Renal pelvis (tissue), 4 donors: ENCODE results near the gene SDK2. TPM values are rescaled to one million over a fixed set of nuclear protein-coding genes. Genes with fewer than 3 reads are reported as not detected.

Experiments used
- DNase-seq: peaks from one replicate; pipeline ENCODE4 v3.0.0-alpha.2; 2013
- polyA plus RNA-seq, 3 donors: library from polyadenylated mRNA; unstranded; fragments of 120-200 nt; gene quantifications; one replicate each; pipeline ENCODE4 v1.2.1, GENCODE V29; 2013; ENCODE audit not compliant: insufficient read length in 3 of 3

The SDK2 gene
- polyA plus RNA-seq, 3 donors = 7.2 to 10.0 (median 9.9) TPM

DNA sequence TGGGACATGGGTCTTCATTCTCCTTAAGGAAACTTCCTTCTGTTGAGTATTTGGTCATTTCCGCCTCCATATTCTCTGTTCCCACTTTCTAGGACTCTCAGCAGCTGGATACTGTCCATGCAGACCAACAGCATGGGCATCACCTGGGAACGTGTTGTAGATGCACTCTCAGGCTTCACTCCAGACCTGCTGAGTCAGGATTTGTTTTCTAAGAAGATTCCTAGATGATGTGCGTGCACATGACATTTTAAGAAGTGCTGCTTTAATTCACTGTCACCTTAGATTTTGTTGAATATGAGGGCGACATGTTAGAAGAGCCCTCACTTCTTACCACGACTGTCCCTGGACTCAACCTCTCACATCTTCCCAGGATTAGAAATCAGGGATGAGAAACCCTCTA, 10.0 kb upstream of the SDK2 start:
- no peak for DNase-seq

DNA sequence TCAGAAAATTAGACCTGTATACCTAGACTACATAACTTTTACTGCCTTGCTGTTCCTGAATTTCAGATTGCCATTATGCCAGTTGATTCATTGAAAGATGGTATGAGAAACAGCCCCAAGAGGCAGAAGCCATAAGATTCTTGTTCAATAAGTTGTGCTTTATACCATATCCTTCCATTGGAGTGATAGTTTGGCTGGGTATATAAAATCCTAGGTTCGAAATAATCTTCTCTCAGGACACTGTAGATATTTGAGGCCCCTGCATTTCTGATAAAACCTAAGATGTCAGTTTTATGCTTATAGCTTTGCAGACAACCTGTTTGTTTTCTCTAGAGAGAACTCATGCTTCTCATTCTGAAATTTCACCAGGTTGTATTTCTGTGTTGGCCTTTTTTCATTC, 9.6 kb upstream of the SDK2 start:
- no peak for DNase-seq

DNA sequence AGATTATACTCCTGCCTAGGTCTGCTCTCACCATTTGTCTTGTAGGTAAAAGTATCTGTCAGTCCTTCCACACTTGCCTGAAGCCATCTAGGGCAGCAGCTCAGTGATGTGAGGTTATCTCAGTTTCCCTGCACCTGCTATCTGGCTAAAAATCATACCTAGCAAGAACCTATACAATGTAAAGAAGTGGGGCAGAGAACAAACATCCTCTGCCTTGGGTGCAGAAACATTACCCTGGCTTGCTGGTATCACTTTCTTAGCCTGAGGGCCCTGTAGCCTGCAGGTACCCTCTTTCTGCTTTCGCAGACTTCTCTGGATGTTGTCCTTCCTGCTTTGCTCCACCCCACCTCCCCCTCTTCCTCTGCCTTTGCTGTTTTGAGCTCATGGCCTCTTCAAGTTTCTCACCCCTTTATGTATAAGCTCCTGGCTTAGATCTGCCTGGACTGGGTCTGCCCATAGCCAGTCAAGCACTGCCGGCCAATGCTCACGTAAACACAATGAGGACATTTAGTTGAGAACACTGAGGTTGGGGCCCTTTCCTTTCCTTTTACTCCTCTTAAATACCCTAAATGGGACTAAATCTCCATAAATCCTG, 8.7 kb upstream of the SDK2 start:
- no peak for DNase-seq

DNA sequence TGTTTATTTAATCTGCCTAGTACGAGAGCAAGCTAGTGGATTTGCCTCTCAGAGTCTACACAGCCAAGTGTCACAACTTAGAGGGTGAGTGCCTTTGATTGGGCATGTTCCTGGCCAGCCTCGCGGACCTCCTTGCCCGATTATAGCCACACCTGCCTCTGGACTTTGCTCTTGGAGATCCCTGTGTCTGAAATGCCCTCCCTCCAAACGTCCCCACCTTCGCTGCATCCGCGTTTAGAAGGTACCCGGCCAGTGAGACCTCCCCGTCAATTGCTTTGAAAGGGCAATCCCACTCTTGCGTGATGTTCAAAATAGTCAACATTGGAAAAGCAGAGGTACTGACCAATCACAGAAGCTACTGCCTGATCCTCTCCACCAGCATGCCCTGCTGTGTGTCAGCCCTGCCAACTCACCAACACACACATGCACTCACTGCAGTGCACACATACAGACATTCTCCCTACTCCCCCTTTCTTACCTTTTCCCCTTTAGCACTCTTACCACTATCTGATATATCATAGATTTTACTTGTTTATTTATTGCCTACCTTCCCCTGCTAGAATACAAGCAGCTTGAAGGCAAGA, 6.5 kb upstream of the SDK2 start:
- DNase-seq = no peak

- no peak for DNase-seq
Observed at GRCh38 chr17:73650140-73650539, 5.9 kb upstream of the SDK2 start.

DNA sequence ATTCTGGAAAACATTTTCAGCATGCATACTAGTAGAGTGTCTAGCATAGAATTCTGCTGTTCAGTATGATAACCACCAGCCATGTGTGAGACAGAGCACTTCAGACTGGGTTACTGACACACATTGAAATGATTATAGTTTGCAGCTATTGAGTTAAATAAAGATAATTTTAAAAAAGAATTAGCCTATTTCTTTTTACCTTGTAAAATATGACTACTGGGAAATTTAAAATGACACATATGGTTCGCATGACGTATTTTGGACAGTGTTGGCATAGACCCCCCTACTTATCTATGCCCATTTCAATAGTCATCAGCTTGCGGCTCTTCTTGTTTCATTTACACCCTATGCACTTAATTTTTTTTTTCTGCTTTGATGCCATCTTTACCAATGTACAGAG, 4.7 kb upstream of the SDK2 start:
- DNase-seq = no peak

DNA sequence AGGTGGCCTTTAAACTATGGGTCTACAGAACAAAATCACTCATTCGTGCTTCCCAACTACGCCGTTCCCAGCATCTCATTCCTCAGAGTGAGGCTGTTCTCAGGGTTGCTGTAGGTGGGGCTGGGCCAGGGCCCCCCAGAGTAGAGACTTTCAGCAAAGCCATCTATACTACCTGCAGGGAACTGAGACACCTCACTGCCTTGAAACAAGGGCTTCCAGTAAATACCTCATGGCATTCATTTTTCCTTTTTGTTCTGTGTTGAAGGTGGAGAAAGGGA, 4.2 kb upstream of the SDK2 start:
- DNase-seq = no peak

DNA sequence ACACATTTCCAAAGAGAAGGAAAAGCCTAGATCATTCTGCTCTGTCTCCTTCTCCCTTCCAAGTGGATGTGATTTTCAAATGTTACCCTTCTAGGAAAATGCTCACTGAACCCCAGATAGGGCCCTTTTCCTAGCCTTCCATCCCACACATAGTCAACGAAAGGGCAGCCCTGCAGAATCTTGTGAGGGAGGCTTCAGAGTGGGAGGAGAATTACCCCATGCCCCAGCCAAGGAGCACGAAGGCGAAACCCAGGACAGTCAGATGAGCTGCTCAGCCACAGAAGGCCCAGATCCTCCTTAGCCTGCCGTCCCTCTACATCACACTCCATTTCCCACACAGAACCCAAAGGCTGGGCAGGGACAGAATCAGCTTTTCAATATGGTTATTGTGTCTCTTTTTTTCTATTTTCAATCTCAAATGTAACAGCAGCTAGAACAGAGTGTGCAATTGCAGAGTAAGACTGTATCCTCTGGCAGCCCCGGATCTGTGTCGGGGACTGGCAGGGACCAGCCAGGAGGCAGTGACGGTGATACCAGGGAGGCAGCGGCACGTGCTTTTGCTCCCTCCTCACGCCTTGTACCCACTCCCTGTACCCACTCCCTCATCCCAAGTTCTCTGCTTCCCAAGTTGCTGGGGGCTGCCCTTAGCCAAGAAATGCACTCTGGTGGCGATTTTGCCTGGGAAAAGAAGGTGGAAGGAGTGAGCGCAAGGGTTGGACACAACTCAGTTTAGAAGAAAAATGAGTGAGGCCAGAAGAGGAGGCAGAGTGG, 3.7 kb upstream of the SDK2 start:
- DNase-seq = no peak

GRCh38 chr17:73647301-73647695, 3.1 kb upstream of the SDK2 start:
- DNase-seq = no peak

- DNase-seq = peak; percentile 41
Observed at GRCh38 chr17:73646409-73647300, 2.4 kb upstream of the SDK2 start.

- DNase-seq = peak; percentile 86
Observed at GRCh38 chr17:73645050-73645871, 1.0 kb upstream of the SDK2 start.

DNA sequence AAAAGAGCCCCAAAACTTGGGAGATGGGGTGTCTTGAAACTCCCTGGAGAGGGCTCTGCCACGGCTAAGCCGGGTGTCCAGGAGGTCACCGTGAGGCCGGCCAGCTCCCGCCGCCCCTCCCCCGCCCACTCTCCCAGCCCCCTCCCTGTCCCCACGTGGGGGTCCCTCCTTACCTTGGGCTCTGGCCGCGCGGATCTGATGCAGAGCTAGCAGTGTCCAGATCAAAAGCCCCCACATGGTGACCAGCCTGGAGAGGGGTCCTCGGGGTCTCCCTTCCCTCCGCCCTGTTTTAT, 447 bp downstream of the SDK2 start:
- no peak for DNase-seq

- DNase-seq = peak; percentile 54
Observed at GRCh38 chr17:73643001-73643851, 1.0 kb downstream of the SDK2 start.

DNA sequence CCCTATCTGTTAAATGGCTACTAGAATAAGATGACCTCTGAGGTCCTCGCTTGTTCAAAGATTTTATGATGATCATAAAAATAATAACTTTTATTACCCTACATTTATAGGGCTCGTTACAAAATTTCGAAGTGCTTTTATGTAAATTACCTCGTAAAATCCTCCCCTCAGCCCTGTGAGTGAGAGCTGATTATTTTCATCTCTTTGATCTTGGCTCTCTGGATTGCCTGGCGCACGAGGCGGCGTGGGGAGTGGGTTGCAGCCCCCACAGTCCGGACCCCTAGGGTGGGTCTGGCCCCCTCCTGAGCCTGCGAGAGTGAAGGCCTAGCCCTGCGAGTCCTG, 1.6 kb downstream of the SDK2 start:
- DNase-seq = no peak

DNA sequence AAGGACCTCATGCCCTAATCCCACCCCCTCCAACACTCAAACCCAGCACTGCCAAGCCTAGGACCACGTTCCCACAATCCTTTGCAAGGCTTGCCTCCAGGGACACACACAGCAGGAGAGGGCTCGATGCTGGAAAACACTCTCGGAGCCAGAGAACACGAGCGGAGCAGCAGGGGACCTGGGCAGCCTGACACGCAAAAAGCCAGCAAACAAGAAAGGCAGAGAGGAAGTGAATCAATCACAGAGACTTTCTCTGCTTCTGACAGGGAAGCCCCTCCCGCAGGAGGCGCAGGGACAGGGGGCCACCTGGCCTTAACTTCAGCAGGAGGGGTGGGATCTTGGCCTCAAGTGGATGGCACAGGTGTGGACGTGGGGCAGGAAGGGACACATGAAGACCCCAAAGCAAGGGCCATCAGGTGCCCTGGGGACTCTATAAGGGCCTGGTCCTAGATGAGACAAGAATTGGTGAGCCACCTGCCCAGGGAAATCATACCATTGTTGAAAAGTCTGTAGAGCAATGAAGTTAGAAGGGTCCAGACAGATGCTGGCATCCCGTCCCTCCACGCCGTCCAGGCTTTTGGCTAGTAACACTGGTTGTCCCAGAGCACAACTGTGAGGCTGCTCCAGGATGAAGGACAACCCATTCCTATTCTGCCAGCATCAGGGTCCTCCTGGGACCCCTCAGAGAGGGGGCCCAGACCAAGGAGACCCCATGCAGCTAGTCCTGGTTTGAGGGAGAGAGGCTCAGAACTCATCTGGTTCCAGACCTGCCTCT, 2.2 kb downstream of the SDK2 start:
- DNase-seq = no peak

DNA sequence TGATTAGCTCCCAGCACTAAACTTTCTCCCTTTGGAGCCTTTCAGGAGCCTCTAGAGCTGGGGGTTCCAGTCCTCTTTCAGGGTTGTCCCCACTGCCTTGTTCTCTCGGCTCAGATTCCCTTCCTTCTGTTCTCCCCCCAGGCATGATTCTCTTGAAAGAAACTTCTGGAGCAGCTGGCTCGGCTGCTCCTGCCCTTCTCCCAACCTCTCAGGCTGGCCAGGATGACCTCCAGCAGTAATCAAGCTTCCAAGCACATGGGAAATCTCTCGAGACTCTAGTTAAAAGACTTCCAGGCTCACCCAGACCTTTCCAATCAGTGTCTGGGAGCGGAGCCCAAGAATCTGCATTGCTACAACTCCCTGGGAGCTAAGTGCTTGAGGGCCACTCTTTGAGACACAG, 3.6 kb downstream of the SDK2 start:
- no peak for DNase-seq

GRCh38 chr17:73639932-73640331, 4.3 kb downstream of the SDK2 start:
- DNase-seq = no peak

GRCh38 chr17:73639322-73639721, 4.9 kb downstream of the SDK2 start:
- no peak for DNase-seq

DNA sequence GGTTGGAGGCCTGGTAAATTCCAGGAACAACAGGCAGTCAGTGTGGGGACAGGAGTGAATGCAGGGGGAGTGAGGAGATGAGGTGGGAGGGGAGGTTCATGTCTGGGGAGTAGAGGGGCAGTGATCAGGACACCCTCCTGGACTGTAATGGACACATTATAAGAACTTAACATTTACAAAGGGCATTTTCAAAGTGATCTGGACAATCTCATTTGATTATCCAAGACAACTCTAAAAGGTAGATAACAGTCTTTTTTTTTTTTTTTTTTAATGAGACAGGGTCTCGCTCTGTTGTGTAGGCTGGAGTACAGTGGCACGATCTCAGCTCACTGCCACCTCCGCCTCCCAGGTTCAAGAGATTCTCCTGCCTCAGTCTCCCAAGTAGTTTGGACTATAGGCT, 5.7 kb downstream of the SDK2 start:
- DNase-seq = no peak

DNA sequence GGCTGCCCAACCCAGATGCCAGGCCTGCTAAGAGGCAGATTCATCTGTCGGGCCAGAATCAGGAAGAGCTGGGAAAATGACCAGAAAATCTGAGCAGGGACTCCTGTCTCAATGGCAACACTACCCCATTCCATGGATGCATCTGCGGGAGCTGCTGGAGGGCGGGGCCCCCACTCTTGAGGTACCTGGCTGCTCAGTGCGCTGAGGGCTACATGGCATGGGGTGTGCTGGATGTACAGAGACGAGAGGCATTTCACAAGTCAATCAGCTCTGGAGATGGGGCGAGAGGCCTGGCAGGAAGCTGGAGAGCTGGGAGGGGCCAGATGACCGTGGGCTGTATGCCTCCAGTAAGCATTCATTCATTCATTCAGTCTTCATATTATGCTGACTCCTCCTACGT, 6.4 kb downstream of the SDK2 start:
- no peak for DNase-seq
